ENCODE data around the gene ATG16L1.

DNA sequence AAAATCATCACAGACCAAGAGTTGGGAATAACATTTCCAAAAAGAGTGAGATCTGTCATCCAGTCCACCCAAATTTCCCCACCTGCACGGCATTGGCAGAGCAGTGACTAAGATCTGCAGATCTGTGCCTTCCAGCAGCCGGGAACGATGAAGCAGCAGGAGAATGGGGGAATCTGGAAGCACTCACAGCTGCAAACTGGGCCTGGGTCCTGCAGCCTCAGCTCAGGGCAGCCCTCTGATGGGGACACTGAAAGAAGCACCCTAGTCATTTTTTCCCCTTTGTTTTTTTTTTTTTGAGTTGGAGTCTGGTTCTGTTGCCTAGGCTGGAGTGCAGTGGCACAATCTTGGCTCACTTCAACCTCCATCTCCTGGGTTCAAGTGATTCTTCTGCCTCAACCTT lies 51.8 kb downstream of the ATG16L1 start:
- no peak for TF ChIP-seq GATA3 (IDR thresholded peaks at IDR 0.05; ENCODE audit: low read depth, low read length)
- no peak for TF ChIP-seq GATA2 (IDR thresholded peaks at IDR 0.05; ENCODE audit: low read depth, low read length)
